Cortex of kidney (tissue), 1 donor: Measurements from ENCODE around the gene PXDN.

Source experiments
- DNase-seq: peaks from one replicate; lab custom pipeline; 2025; lab: John Stamatoyannopoulos, UW

Gene PXDN

DNA sequence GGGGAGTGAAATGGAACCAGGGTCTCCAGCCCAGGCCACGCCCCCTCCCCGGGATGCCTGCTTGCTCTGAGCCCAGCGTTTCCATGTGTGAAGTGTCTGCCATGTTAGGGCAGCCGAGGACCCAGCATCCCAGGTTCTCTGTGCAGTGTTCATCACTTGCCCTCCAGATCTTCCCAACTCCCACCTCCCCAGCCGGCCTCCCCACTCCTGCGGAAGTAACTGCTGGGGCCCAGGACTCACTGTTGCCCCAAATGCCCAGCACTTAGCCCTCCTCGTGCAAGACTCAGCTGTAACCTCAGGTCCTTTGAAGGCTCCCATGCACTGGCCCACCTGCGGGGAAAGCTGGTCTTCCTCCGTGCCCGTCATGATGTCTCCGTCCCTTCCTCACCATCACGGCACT is 9.7 kb upstream of the PXDN start:
- DNase-seq = no peak

DNA sequence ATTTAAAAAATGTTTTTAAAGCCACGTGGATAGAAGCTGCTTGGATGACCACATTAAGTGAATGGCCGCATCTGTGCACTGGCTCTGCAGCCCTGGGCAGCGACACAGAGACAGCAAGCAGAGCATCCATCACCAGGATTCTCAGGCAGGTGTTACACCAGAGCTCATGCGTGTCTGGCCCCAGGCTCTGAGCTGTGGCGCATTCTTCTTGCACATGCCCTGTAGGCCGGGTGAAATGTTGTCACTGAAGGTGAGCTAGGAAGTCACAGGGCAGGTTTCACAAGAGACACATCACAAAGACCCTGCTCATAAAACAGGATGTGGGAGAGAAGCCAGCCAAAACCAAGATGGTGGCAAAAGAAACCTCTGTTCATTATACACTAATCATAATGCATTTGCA is 8.4 kb upstream of the PXDN start:
- no peak for DNase-seq

DNA sequence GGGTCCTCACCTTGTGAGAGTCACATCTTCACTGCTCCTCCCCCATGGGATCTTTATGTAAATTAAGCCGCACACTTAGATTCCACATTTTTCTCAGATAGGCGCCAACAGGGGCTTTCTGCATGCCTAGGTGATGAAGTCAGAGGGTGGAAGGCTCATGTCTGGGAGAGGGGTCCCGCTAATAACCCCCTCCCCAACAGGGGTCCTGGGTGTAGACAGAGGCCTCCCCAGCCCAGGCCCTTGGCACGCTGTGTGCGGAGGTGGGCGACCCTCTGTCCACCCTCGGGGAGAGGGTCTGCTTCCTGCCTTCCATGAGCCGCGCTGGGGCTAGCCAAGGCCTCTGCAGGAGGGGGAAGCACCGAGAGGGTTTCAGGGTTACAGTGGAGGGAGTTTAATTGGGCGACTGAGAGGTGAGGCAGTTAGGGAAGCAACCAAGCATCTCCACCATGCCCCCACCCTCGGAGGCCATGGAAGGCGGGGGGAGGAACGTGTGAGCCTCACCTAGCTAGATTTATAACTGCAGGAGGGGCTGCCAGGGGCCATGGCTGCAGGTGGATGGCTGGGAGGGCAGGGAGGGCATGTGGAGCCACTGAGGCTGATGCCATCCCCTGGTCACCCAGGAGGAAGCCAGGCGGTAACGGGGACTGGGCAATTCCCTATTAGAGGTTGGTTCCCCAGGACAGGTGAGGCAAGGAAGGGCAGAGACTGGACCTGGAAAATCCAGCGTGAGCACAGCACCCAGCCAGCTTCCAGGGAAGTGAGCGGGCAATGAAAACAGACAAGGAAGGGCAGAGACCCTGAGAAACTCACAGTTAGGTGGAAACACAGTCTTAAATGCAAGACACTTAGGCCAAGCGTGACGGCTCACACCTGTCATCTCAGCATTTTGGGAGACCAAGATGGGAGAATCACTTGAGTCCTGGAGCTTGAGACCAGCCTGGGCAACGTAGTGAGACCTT is 7.7 kb upstream of the PXDN start:
- no peak for DNase-seq

DNA sequence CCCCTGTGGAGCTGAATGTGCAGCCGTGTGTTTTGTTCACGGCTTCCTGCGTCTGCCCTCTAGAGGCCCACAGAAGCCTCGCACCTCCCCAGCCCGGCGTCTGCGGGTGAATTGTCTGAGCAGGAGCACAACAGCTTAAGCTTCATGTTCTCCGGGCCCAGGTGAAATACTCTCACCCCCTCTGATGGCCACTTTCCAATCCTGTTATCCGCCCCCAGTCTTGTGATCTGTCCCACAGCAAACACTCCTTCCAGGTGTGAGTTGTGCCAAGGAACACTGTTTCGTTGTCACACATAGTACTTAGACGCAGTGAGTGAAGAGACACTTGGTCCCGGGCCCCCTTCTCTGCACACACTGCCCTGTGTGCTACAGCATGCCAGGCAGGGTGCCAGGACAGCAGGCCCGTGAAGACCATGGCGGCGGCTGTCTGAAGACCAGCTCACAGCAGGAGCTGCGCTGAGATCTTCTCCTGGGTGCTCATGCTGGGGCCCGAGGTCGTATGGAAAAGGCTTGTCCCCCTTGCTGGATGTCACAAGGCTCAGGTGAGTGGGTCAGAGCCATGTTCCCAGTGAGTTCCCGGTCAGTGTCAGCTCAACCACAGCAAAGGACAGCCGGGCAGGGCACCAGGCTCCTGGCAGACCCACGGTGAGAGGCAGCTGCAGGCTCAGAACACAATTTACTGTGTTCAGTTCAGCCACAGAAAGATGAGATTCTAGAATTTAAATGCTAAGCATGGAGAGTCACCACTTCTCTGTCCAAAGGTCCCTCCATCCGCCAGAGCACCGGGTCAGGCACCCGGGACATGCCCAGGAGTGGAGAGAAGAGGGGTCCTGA is 6.8 kb upstream of the PXDN start:
- no peak for DNase-seq

DNA sequence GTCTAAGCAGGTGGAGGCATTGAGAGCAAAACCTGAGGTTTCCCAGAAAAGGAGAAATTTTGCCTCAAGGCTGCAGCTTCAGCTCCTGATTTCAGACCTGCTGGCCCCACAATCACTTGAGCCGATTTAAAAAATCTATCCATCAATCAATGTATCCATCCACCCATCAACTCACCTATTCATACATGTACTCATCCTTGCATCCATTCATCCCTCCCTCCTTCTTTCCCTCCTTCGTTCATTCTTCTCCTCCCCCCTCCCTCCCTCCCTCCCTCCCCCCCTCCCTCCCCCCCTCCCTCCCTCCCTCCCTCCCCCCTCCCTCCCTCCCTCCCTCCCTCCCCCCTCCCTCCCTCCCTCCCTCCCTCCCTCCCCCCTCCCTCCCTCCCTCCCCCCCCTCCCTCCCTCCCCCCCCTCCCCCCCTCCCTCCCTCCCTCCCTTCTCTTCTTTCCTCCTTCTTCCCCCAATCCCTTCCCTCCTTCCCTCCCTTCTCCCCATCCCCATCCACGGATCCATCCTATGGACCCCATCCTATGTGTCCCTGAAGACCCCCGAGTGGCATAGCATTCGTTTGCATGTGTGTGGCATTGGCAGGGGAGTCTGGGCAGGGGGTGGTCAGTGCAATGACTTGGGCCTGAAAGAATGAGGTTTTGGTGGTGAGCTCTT is 6.1 kb upstream of the PXDN start:
- DNase-seq = no peak

DNA sequence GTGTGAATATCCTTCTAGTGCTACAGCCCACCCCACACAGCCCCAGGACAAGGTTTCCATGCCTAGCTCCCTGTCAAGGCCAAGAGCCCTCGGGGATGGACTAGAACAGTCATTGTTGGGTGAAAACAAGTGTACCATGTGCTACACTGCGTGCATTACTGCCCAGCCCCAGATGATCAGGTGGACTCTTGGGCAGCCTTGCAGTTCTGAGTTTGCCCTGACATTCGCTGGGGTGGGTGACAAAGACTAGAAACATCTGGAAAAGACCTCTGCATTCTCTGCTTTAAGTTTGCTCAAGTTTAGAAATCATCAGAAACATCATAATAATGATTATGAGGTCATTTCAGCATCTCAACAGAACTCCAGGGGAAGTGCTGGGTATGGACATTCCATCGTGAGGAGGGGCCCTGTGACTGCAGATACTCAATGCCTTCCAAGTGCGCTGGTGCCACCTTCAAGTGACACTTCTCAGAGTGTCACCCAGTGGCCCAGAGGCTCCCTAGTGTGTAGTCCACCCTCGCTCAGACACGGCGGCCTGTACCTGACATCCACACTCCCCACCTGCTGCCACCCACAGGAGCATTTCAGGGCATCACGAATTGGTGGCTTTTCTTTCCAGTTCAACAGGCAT is 5.3 kb upstream of the PXDN start:
- no peak for DNase-seq

DNA sequence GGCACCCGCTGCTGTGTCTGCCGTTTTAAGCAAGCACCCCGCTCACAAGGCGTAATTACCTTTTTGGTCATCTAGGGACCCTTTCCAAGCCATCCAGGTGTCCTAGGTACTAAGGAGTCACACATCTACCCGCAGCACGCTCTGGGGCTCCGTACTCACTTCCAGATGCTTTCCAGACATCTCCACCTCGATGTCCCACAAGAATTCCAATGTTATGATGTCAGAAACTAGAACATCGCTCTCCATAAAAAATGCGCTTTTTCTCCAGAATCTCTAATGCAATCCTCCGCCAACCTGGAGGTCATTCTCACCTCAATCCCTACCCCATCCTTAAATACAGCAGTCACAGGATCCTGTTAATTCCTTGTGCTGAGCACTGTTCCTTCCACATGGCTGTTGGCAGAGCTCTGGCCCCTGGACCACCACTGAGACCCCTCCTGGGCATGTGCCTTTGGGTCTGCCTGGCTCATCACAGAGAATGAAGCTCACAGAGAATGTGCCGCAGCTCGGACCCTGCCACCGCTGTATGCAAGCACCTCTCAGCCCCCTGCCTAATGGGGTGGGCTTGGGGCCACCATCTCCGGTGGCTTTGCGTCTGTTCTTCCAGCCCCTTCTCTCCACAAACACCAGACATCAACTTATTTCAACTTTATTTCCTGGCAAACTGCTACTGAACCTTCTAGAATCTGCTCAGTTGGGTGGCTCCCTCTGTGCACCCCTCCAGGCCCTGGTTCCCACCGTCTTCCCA is 4.6 kb upstream of the PXDN start:
- DNase-seq = no peak

DNA sequence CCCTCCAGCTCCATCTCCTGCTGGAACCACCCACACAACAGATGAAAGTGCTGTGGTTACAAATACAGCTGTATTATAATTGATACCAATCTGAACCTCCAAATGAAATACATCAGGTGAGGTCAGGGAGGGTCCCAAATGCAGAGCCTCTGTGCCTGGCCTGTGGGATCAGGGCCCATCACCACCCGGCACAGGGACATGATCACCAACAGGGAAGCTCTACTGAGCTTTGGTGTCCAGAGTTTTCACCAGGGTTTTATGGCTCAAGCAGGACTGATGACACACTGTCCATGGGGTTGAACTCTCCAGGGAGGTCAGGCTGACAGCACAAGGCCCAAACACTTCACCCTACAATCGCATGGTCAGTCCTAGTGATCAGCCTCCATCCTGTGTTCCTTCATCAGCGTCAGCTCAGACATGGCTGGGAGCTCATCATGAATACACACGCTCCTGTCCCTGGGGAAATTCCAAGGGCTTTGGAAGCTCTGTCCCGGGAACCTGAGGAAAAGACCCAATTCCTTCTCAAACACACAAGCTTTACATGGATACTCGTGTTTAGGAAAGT is 3.9 kb upstream of the PXDN start:
- no peak for DNase-seq

DNA sequence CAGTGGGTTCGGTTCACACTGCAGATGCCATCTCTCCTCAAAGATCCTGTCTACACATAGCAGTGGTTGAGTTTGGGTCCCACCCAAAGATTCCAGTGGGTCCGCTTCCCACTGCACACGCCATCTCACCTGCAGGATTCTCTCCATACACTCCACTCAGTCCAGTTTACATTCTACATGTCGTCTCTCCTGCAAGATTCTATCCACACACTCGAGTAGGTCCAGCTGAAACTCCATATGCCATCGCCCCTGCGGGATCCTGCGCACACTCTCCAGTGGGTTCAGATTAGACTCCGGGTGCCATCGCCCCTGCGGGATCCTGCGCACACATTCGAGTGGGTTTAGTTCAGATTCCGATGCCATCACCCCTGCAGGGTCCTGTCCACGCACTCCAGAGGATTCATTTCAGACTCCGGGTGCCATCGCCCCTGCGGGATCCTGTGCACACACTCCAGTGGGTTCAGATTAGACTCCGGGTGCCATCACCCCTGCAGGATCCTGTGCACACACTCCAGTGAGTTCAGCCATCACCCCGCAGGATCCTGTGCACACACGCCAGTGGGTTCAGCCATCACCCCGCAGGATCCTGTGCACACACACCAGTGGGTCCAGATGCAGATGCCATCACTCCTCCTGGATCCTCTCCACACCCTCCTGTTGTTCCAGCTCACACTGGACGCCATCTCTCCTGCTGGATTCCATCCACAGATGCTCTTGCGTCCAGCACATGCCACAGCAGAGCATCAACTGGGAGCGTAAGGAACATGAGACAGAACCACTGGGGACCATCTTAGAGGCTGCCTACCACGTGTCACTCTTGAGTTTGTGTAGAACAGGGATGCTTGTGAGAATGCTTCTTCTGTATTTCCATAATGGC is 3.0 kb upstream of the PXDN start:
- DNase-seq = no peak

DNA sequence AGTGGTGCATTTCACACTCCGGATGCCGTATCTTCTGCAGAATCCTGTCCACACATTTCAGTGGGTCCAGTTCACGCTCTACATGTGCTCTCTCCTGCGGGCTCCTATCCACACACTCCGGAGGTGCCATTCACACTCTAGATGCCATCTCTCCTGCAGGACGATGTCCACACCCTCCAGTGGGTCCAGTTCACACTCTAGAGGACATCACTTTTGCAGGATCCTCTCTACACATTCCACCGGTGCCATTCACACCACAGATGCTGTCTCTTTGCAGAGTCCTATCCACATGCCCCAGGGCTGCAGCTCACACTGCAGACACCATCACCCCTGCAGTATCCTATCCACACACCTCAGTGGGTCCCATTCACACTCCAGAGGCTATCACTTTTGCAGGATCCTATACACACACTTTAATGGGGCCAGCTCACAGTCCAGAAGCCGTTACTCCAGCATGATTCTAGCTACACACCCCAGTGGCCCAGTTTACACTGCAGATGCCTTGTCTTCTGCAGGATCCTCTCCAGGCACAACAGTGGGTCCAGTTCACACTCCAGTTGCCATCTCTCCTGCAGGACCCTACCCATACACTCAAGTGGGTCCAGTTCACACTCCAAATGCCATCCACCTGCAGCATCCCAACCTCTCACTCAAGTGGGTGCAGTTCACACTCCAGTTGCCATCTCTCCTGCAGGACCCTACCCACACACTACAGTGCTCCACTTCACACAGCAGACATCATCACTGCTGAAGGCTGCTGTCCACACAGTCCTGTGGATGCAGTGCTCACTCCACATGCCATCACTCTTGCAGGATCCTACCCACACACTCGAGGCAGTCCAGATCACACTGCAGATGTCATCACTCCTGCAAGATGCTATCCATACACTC is 2.1 kb upstream of the PXDN start:
- DNase-seq = no peak

DNA sequence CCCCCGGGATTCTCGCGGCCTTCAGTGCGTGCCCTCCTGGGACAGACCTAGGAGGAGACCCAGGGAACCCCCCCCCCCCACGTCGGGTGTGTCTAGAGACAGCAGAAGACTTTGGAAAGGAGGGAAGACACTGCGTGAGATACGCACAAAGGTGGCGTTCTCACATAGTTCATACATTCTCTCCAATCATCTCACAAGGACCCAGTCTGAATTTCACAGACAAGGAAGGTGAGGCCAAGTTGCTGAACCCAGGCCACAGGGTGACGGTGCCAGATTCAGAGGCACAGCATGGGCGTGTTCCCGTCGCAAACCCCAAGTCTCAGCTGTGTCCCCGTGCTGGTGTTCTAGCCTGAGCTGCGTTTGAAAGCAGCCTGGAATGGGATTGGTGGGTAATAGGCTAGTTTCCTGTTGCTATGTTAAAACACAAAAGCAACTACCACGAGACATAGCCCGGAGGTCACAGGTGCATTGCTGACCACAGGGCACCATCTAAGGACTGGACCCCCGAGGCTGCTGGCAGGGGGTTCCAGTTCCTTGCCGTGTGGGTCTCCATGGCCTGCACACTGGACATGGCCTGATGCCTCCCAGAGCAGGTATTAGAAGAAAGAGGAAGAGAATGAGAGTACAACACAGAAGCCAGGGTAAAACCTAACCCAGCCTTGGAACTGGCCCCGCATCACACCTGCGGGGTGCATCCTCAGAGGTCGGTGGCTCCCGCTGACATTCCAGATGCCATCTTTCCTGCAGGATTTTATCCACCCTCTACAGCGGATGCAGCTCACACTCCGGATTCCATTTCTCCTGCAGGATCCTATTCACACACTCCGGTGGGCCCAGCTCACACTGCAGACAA is 1.1 kb upstream of the PXDN start:
- DNase-seq = no peak

DNA sequence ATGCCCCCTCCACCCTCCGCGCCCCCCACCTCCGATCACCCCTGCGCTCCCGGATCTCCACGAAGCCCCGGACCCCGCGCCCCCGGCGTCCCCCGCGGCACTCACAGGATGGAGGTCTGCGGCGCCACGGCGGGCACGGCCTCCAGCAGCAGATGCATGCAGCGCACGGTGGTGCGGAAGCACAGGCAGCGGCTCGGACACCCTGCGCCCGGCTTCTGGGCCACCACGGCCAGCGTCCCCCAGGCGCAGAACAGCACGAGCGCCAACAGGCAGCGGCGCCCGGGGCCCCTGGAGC is 217 bp downstream of the PXDN start:
- DNase-seq = no peak

DNA sequence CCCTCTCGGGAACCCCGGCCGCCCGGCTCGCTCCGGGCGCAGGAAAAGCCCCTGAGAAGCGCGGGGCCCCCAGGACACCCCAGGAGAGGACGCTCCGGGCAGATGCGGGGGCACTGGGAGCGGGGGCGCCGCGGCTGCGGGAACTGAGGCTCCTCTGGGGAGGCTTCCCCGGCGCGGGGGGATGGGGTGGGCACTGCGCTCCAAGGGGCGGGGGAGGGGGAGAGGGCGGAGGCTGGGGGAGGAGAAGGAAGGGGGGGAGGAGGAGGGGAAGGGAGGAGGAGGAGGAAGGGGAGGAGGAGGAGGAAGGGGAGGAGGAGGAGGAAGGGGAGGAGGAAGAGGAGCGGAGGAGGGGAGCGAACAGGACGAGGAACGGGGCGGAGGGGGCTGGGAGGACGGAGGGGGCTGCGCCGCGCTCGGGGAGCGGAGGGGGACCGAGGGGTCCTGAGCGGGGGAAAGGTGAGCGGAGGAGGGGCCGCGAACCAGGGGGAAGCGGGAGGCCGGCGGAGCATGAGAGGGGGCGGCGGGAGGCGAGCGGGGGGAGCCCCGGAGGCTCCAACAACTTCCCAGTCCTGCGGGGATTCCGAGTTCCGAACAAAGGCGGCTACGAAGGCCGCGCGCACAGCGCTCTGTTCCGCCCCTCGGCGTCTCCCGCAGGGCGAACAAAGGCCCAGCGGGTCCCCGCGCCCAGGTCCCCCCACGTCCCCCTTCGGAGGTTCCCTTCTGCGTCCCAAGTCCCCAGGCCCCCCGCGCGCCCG is 742 bp downstream of the PXDN start:
- no peak for DNase-seq

DNA sequence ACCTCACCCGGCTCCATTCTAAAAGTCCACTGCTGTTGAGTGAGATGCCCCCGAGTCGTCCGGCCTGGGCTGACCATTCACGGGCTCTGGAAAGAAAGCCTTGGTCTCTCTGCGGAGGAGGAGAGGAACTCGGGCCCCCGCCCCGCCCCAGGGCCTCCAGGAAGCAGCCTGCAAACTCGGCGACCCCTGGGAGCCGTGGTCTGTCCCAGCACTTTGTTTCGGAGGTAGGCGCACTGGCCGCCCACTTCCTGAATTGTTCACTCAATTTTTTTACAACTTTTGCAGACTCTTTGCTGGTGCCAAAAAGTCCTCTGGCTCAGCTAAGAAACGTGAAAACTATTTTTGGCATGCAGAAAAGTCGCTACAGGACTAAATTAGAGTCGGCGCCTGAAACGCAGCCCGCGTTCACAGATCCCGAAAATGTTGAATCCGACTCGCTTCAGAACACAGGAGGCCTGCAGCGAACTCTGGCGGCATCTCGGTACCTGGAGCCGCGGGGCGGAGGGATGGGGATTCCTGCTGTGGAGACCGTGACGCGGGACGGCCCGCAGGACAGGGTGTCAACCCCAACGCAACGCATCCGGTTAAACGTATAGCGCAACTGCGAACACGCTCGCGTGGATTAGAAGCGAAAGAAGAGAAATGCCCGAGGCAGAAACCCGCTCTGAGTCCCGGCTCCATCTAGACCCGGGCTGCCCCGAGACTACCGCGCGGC is 1.5 kb downstream of the PXDN start:
- DNase-seq = no peak

DNA sequence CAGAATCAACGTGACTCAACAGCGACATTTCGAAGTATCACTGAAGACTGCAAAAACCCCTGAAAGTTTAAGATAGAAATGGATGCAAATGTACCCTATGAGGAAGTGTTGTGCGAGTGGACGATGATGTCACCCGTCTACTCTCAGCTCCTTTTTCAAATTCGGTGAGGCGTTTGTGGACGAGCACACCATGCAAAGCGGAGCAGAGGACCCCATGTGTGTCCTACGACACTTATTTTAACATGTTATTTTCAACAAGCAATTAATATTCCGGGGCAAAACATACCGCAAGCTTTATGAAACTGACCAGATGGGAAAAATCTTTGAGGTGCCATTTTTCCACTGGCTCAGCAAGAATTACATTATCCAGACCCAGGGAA is 2.0 kb downstream of the PXDN start:
- DNase-seq = no peak

DNA sequence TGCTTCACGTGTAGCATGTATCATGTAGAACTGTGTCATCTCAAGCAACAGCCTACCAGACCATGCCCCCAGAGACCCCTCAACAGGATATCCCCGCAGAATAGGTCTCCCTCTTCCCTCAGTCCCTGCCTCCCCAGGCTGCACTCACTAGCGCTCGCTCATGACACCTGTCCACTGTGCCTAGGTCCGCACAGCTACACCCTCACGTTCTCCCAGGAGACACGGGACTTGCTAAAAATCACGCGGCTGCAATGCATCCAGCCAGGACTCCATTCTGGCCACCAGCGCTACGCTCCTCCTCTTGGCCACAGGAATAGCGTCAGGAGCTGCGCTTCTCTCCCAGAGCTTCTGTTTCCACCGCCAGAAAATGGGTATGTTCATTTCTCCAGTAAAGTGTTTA is 2.5 kb downstream of the PXDN start:
- DNase-seq = no peak
